HG03159 (cell line): ENCODE results near the gene USP50.
"Not testable (repeated sequence)": the region's sequence is repeated elsewhere in the genome, so short reads cannot be mapped to it uniquely, and the experiment has no call there.

ENCODE experiments used
- ATAC-seq: cut with Tn5 transposase; IDR thresholded peaks from one replicate; pipeline ENCODE4 v1.9.1; 2021; ENCODE audit warnings: mild to moderate bottlenecking, moderate library complexity; ENCODE audit not compliant: unreplicated experiment

The USP50 gene

GRCh38 chr15:50546566-50546965 is at the start of gene USP50:
USP50 (minus strand) TSS chr15:50546666; CDS start chr15:50546525, 141 bp downstream.
- no peak for ATAC-seq

GRCh38 chr15:50594311-50594710 is 47.8 kb upstream of the USP50 start:
- ATAC-seq = no peak

GRCh38 chr15:50593761-50594160 is 47.3 kb upstream of the USP50 start:
- no peak for ATAC-seq

- ATAC-seq = no peak
Measured at GRCh38 chr15:50590288-50590687, 43.8 kb upstream of the USP50 start.

- no peak for ATAC-seq
Measured at GRCh38 chr15:50577492-50577891, 31.0 kb upstream of the USP50 start.

GRCh38 chr15:50576166-50576565 is 29.7 kb upstream of the USP50 start:
- ATAC-seq = no peak

- ATAC-seq = not testable (repeated sequence)
Measured at GRCh38 chr15:50573842-50574241, 27.4 kb upstream of the USP50 start.

GRCh38 chr15:50563756-50564155 is 17.3 kb upstream of the USP50 start:
- no peak for ATAC-seq

GRCh38 chr15:50562735-50563640 is 16.5 kb upstream of the USP50 start:
- no peak for ATAC-seq

GRCh38 chr15:50558012-50558411 is 11.5 kb upstream of the USP50 start:
- no peak for ATAC-seq

- ATAC-seq = no peak
Measured at GRCh38 chr15:50556642-50557371, 10.3 kb upstream of the USP50 start.

GRCh38 chr15:50552238-50552637 is 5.8 kb upstream of the USP50 start:
- ATAC-seq = no peak

GRCh38 chr15:50549326-50549725 is 2.9 kb upstream of the USP50 start:
- ATAC-seq = no peak

- no peak for ATAC-seq
Measured at GRCh38 chr15:50544368-50544767, 2.1 kb downstream of the USP50 start.

- no peak for ATAC-seq
Measured at GRCh38 chr15:50543556-50543955, 2.9 kb downstream of the USP50 start.

GRCh38 chr15:50542887-50543210 is 3.6 kb downstream of the USP50 start:
- no peak for ATAC-seq

- no peak for ATAC-seq
Measured at GRCh38 chr15:50531766-50532165, 14.7 kb downstream of the USP50 start.

- ATAC-seq = no peak
Measured at GRCh38 chr15:50531163-50531562, 15.3 kb downstream of the USP50 start.

- ATAC-seq = no peak
Measured at GRCh38 chr15:50523851-50524251, 22.6 kb downstream of the USP50 start.

- ATAC-seq = no peak
Measured at GRCh38 chr15:50519740-50520425, 26.6 kb downstream of the USP50 start.

- no peak for ATAC-seq
Measured at GRCh38 chr15:50513001-50513400, 33.5 kb downstream of the USP50 start.

GRCh38 chr15:50506121-50506520 is 40.3 kb downstream of the USP50 start:
- ATAC-seq = no peak
